Measurements from ENCODE around the gene PLAAT5. TPM values are rescaled to one million over a fixed set of nuclear protein-coding genes. Genes with fewer than 3 reads are reported as not detected.

Gene PLAAT5
- polyA plus RNA-seq, 2 of the 4 experiments (the other 2 are of a cell fraction) = 0.04 to 0.12 TPM

- TF ChIP-seq HMGXB4 (CRISPR knock-in tag; IDR thresholded peaks at IDR 0.05; ENCODE audit: borderline replicate concordance) = no peak
- no peak for TF ChIP-seq POLR2AphosphoS2 (conservative IDR thresholded peaks at IDR 0.05; ENCODE audit: low read length)
- no peak for TF ChIP-seq ZSCAN20 (CRISPR knock-in tag; IDR thresholded peaks at IDR 0.05)
- no peak for TF ChIP-seq SREBF2 (IDR thresholded peaks at IDR 0.05)
- TF ChIP-seq, protein P1, sequence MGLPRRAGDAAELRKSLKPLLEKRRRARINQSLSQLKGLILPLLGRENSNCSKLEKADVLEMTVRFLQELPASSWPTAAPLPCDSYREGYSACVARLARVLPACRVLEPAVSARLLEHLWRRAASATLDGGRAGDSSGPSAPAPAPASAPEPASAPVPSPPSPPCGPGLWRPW (IDR thresholded peaks at IDR 0.05) = no peak
- no peak for TF ChIP-seq CBX2 (IDR thresholded peaks at IDR 0.05; ENCODE audit: borderline replicate concordance, low read depth)
- no peak for TF ChIP-seq PBX3 (IDR thresholded peaks at IDR 0.05)
These were observed 29.7 kb upstream of the PLAAT5 start (continued) for GRCh38 chr11:63520606-63521170.

DNA sequence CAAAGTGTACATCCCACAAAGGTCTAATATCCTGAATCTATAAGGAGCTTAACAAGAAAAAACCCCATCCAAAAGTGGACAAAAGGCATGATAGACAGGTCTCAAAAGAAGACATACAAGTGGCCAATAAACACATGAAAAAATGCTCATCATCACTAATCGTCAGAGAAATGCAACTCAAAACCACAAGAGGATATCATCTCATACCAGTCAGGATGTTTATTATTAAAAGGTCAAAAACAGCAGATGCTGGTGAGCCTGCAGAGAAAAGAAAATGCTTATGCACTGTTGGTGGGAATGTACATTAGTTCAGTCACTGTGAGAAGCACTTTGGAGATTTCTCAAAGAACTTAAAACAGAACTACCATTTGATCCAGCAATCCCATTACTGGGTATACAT is 27.6 kb upstream of the PLAAT5 start:
- ATAC-seq (no peak), DNase-seq (ENCODE audit: low read depth in 1 of 2, low spot score in 1 of 2) (no peak), FAIRE-seq (no peak)
- Histone ChIP-seq H3K4me2 (no peak overlapping the region), H3K9me3 (peaks cover 3% of the 10 kb centered on the region), H3K27ac (no peak overlapping the region), H3K4me3 (no peak overlapping the region), H3K4me1 (no peaks in the 10 kb centered on the region)
- WGBS (ENCODE audit: missing lambda C conversion rate) = 32% methylated on average over 1 of the region's 1 CpG
- TF ChIP-seq SMC3 (IDR thresholded peaks at IDR 0.05) (no peak), RAD21 (conservative IDR thresholded peaks at IDR 0.05 in 1 of 2, IDR thresholded peaks at IDR 0.05 in 1 of 2) (no peak), SREBF2 (IDR thresholded peaks at IDR 0.05) (no peak), CBX8 (IDR thresholded peaks at IDR 0.05) (no peak), CEBPB (IDR thresholded peaks at IDR 0.05) (no peak)
- TF ChIP-seq, protein P2, sequence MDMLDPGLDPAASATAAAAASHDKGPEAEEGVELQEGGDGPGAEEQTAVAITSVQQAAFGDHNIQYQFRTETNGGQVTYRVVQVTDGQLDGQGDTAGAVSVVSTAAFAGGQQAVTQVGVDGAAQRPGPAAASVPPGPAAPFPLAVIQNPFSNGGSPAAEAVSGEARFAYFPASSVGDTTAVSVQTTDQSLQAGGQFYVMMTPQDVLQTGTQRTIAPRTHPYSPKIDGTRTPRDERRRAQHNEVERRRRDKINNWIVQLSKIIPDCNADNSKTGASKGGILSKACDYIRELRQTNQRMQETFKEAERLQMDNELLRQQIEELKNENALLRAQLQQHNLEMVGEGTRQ (IDR thresholded peaks at IDR 0.05) = no peak
- CTCF ChIA-PET = interaction anchor here (0.7 to 1.0 kb wide), 2 partner anchors 13 to 117 kb away, joined by 3 read pairs; no protein-coding TSS in a partner anchor
- POLR2A ChIA-PET = no interaction called here

- POLR2A ChIA-PET = no interaction called here
- Histone ChIP-seq H3K9me3 (no peaks in the 10 kb centered on the region), H3K4me3 (no peak overlapping the region), H3K27ac (no peak overlapping the region), H3K4me1 (no peaks in the 10 kb centered on the region), H3K4me2 (no peak overlapping the region)
- no peak for FAIRE-seq
- TF ChIP-seq HEYL (CRISPR knock-in tag; IDR thresholded peaks at IDR 0.05) (no peak), NPAS2 (CRISPR knock-in tag; IDR thresholded peaks at IDR 0.05; ENCODE audit: borderline replicate concordance) (no peak), ZNF302 (CRISPR knock-in tag; IDR thresholded peaks at IDR 0.05) (no peak), CBX2 (IDR thresholded peaks at IDR 0.05; ENCODE audit: borderline replicate concordance, low read depth) (no peak), SREBF2 (IDR thresholded peaks at IDR 0.05) (no peak), CHD4 (IDR thresholded peaks at IDR 0.05; ENCODE audit: borderline replicate concordance) (no peak), HDAC2 (IDR thresholded peaks at IDR 0.05) (no peak), RAD21 (conservative IDR thresholded peaks at IDR 0.05 in 1 of 2, IDR thresholded peaks at IDR 0.05 in 1 of 2) (no peak), EP300 (IDR thresholded peaks at IDR 0.05) (no peak), CEBPB (IDR thresholded peaks at IDR 0.05) (no peak), HMGXB4 (CRISPR knock-in tag; IDR thresholded peaks at IDR 0.05; ENCODE audit: borderline replicate concordance) (no peak), MAFK (IDR thresholded peaks at IDR 0.05; ENCODE audit: partially characterized antibody) (no peak)
- TF ChIP-seq, protein P1 (IDR thresholded peaks at IDR 0.05) = no peak
- TF ChIP-seq, protein P2 (IDR thresholded peaks at IDR 0.05) = no peak
- no peak for DNase-seq (ENCODE audit: low read depth in 1 of 2, low spot score in 1 of 2)
- ATAC-seq = no peak
- 91% methylated on average over 5 of the region's 5 CpGs for WGBS (ENCODE audit: missing lambda C conversion rate)
- CTCF ChIA-PET = no interaction called here
These were observed 26.2 kb upstream of the PLAAT5 start for GRCh38 chr11:63517156-63517555.

Data from A549 (cell line).